GM19351 (cell line): ENCODE measurements around the gene DCTN3.
"Not testable (repeated sequence)": the region's sequence is repeated elsewhere in the genome, so short reads cannot be mapped to it uniquely, and the experiment has no call there.

Source experiments
- ATAC-seq: cut with Tn5 transposase; IDR thresholded peaks from one replicate; pipeline ENCODE4 v1.9.1; 2021; ENCODE audit warnings: mild to moderate bottlenecking, moderate library complexity; ENCODE audit not compliant: unreplicated experiment

DCTN3 gene

GRCh38 chr9:34647651-34648050 is 27.4 kb upstream of the DCTN3 start:
- ATAC-seq, result no peak

GRCh38 chr9:34647084-34647403 is 26.7 kb upstream of the DCTN3 start:
- no peak for ATAC-seq

DNA sequence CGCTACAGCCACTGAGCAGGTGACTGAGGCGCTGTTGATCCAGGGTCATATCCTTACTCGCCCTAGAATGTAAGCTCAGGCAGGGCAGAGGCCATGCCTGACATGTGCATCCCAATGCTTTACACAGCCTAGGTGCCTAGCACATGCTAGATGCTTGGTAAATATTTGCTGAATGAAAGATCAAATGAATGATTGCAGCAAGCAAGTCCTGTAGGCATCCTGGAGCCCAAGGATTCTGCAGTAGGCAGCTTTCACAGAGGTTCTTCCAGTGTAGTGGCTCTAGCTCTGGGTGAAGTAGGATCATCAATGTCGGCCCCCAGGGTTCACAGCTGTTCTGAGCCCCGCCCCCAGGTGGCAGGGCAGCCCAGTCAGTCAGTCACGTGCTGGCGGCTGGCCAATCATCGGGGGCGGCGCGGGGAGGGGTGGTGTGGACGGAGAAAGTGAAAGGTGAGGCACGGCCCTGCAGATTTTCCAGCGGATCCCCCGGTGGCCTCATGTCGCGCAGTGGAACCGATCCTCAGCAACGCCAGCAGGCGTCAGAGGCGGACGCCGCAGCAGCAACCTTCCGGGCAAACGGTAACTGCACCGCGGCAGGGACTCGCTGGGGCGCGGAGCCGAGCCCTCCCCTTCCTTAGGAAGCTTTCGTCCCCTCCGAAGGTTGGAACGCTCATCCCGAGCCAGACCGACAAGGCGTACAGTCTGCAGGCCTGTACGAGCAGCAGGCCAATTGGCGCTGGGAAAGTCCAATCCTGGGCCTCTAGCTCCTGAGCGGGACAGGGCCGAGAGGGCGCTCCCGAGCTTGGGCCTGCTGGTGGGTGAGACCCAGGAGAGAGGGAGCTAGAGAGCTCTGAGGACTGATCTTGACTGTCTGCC is 26.2 kb upstream of the DCTN3 start, which contains the start of gene GALT:
TSS of gene GALT (plus strand) at position 465 of the 873 bp plus-strand sequence. CDS start at position 495, 30 bp downstream.
- peak; percentile 90 for ATAC-seq

DNA sequence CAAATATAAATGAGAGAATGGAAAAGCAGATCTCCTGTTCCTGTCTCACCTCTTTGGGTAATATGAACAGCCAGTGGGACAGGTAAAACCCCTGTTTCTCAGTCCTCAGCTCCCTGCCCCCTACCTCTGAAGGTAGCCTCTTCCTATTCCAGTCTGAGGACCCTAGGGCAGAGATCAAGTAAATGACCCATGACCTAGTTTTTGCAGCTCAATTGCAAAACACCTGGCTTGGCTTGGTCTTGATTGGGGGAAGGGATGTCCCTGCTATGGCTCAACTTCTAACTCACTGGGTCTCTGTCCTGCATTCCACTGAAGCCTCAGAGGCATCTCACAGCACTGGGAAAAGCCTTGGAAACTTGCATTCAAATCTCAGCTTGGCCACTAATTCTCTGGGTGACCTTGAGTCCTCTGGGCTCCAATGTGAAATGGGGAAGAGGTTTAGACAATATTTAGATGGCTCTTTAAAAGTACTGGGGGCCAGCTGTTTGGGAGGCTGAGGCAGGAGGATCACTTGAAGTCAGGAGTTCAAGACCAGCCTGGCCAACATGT is 24.5 kb upstream of the DCTN3 start:
- ATAC-seq, result no peak

DNA sequence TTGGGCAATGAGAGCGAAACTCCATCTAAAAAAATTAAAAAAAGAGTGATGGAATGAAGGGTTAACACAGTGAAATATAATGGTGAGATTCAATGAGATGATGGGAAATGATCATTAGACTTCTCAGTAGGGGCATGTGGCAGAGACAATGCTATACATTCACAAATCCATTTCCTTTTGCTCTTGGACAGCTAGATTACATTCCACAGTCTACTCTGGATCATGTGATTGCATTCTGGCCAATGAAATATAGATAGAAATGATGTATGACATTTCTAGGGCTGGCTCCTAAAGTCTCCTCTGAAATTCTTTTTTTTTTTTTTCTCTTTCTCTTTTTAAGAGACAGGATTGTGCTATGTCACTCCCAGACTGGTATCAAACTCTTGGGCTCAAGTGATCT is 22.4 kb upstream of the DCTN3 start:
- ATAC-seq, result no peak

- not testable (repeated sequence) for ATAC-seq
These were observed 19.0 kb upstream of the DCTN3 start for GRCh38 chr9:34639322-34639721.

DNA sequence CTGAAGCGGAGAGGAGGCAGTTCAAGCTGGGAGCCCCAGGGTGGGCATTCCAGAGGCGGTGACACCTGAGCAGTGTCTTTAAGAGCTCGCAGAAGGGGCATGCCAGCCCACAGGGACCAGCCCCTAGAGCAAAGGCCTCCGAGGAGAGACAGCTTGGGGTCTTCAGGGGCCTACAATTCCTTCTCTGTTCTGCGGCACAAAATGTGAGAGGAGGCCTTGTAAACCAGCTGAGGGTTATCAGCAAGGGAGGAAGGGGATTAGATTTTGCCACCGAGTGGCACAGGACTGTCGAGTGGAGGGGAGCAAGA is 17.8 kb upstream of the DCTN3 start:
- ATAC-seq, result no peak

DNA sequence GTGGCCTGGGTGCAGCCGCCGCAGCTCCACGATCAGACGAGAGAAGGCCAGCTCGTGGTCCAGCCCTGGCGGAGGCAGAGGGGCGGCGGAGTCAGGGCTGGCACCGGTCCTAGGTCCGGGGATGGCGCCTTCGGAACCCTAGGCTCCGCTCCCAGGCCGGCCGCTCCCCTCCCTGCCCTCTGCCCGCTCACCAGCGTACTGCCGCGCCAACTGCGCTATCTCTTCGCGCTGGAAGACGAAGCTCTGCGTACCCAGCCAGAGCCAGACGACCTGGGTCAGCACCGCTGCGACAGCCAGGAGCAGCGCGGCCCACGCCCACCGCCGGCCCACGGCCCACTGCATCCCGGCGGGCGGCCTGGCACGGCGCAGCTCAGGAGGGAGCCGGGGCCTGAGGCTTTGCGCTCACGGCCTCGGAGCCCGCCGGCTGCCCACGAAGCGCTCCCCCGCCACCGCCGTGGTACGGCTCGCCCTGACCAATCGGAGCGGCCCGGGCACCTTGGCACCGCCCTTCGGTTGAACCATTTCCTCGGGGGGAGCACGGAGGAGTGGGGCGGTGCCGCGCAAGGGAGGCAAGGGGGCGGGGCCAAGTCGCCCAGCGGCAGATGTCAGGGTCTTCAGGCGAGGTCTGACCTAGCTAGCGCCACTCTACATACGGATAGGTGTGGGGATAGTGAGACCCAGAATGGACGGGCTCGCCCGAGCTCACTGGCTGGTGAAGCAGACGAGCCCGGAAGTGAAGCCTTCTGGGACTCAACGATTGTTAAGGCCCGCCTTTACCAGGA is 17.3 kb upstream of the DCTN3 start, which contains the start of gene SIGMAR1:
TSS of gene SIGMAR1 (minus strand) at position 432 of the 782 bp plus-strand sequence. CDS start at position 342, 90 bp downstream.
- ATAC-seq, result peak; percentile 81

DNA sequence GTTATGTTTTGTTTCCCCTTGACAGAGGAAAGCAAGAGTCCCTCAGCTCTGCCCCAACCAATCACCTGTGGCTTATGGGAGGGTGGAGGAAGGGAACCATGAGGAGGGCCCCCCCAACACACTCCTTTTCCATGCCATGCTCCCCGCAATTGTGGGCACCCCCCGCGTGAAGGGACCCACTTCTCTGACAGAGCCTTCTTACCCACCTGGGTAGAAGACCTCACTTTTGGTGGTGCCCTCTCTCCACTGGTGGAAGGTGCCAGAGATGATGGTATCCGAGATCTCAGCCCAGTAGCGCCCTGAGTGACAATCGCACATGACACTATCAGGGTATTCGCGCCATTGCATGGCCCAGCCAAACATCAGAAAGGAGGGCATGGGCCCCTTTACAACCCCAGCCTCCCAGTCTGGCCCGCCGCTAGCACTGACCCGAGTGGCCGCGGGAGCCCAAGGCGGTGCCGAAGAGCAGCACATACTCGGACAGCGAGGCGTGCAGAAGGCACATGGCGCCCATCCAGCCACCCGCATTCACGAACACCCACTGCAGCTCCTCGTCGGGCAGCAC is 16.6 kb upstream of the DCTN3 start:
- ATAC-seq, result no peak

- no peak for ATAC-seq
These were observed 15.3 kb upstream of the DCTN3 start for GRCh38 chr9:34635556-34635955.

- ATAC-seq, result no peak
These were observed 14.4 kb upstream of the DCTN3 start for GRCh38 chr9:34634551-34635248.

DNA sequence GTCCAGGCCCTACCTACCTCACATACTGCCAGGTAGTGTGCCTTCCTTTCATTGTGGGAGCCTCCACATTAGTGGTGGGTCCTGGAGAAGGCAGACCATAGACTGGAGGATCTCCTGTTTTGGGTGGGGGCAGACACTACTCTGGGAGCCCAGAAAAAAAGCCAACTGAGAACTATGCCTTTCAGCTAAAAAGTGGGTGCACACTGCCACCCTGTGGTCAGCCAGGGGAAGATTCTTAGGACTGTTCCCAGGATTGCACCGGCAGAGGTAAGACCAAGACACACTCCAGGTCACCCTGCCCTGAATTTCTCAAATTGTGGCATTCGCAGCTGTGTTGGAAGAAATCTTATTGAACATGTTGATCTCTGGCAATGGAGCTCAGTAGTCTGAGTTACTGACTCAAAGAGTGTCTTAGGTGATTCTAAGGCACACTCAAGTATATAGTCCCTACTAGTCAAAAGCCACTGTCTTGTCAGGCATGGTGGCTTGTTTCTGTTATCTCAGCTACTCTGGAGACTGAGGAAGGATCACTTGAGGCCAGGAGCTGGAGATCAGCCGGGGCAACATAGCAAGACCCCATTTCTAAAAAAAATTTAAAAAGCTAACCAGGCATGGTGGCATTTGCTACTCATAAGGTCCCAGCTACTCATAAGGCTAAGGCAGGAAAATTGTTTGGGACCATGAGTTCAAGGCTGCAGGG is 13.7 kb upstream of the DCTN3 start:
- peak; percentile 30 for ATAC-seq

- no peak for ATAC-seq
These were observed 12.9 kb upstream of the DCTN3 start for GRCh38 chr9:34633166-34633565.

DNA sequence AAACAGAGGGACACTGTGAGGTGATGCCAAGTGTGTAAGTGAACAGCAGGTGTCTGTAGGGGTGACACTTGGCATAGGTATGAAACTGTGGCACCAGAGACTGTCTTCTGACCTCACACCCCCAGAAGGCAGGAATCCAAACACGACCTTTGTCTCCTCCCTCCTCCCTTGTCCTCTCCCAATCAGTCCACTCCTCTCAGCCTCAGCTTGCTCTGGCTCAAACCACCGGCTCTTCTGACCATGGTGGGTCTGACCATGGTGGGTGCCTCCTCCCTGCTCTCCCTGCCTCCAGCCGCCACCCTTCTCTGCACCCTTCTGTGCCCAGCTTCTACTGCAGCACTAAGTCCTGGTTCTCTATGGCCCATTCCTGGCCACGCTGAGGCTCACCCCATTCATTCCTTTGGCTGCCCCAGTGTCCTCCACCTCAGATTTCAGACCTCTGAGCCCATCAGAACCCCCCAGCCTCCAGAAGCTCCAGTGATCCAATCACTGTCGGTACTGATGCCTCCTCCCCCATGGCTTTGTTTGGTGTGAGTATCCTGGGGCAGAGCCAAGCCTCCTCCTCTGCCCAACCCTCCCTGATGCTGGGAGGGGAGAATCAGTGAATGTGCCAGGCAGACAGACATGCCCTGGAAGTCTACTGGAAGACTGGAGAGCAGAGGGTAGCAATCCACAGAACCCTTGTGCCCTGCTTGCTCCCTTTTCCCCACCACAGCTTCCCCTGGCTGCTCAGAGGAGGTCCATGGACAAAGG is 10.3 kb upstream of the DCTN3 start:
- ATAC-seq, result no peak

DNA sequence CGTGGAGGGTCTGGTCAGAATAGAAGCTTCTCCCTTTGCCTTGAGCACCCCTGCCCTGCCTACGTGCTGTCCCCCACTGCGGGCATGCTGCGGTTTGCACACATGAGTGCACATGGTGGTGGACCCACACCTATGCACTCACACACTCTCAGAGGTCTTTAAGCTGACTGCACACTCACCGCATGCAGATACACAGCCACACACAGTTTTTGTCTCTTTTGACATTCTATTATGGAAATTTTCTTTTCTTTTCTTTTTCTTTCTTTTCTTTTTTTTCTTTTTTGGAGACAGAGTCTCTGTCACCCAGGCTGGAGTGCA is 9.2 kb upstream of the DCTN3 start:
- ATAC-seq, result no peak

DNA sequence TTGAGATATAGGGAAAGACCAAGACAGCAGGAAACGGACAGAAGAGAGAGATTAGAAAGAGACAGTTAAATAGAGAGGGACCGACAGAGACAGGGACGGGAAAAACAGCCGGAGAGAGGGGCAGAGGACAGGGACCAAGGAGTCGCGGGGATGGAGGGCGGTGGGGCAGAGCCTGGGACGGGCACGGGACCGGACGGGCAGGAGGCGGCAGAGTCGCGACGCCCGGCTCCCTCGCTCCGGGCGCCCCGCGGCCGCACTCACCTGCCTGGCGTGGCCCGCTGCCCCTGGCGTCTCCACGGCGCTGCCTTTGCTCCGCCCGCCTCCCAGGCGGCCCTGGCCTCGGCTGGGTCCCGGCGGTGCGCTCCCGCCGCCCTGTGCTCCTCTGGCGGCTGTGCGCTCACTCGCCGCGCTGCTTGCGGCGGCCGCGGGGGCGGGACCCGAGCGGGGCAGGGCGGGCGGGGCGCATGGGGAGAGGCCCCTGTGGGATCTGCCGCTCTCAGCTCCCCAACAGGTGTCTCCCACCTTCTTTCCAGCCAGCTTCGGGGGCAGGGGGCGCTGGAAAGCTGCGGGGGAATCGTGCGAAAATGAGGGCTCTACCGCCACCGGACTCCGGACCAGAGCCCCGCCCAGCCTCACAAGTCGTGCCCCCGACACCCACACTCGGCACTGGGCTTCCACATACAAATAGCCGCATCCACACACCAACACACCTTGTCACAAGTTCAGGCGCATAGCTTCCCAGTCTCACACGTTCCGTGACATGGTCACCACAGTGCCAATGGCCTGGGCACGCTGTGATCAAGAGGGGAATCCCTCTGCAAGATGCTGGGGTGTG is 8.6 kb upstream of the DCTN3 start, which contains the start of gene ARID3C:
TSS of gene ARID3C (minus strand) at position 411 of the 835 bp plus-strand sequence. CDS start 1,052 bp downstream, outside the sequence.
- peak; percentile 63 for ATAC-seq

GRCh38 chr9:34627716-34628655 is 7.7 kb upstream of the DCTN3 start:
- no peak for ATAC-seq

DNA sequence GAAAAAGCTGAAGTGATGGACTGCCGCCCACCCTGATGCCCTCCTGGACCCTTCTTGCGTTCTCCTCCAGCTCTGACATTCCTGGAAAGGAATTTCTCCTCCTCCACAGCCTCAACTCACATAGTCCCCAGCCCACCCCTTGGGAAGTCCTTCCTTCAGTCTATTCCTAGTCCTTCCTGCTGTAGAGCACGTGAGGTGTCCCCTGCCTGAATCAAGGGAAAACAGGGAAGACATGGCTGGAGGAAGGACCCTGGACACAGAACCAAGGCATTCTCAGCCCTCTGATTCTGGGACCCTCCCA is 4.8 kb upstream of the DCTN3 start:
- ATAC-seq, result no peak
